OCI-LY7 (cell line): ENCODE measurements around the gene ZNF341. TPM values are rescaled to one million over a fixed set of nuclear protein-coding genes. Genes with fewer than 3 reads are reported as not detected.
A peak's percentile ranks its signal among the peaks of the same experiment; 100 is the strongest.

ENCODE experiments used
- BruUV-seq: library from RNA; stranded (reverse); fragments of 400-500 nt; replicated peaks from 2 replicates; lab custom pipeline; 2021; lab: Mats Ljungman, UMichigan
- CTCF ChIA-PET: fragments of 300-600 bp; sonication (Branson Sonifier 250); formaldehyde crosslinking; loops from one replicate; lab custom pipeline; 2022; ENCODE audit warnings: antibody characterized with exemption; ENCODE audit not compliant: unreplicated experiment; lab: Charles Lee
- POLR2A ChIA-PET: fragments of 300-600 bp; sonication (Branson Sonifier 250); formaldehyde crosslinking; loops from one replicate; lab custom pipeline; 2022; ENCODE audit warnings: antibody characterized with exemption; lab: Charles Lee
- DNase-seq: peaks from one replicate; pipeline ENCODE4 v3.0.0-alpha.2; 2015; ENCODE audit warnings: low spot score
- H2AFZ ChIP-seq: fragments of 200-600 bp; sonication (generic), shearing (Covaris generic); 2 replicates; pipeline ENCODE4 v1.6.1; 2014; ENCODE audit warnings: mild to moderate bottlenecking, antibody characterized with exemption, low read length, moderate library complexity
- H3K27ac ChIP-seq: fragments of 200-600 bp; sonication (generic); 2 replicates; pipeline ENCODE4 v1.5.1; 2014; ENCODE audit warnings: mixed run types, low read depth, mild to moderate bottlenecking, moderate library complexity, low read length, inconsistent platforms; ENCODE audit not compliant: poor library complexity, severe bottlenecking
- H3K36me3 ChIP-seq: fragments of 200-600 bp; sonication (generic); 2 replicates; pipeline ENCODE4 v1.6.1; 2014; ENCODE audit warnings: mild to moderate bottlenecking, antibody characterized with exemption, low read length, moderate library complexity, mixed read lengths; ENCODE audit not compliant: insufficient read depth
- H3K4me1 ChIP-seq: fragments of 200-600 bp; sonication (generic); 2 replicates; pipeline ENCODE4 v1.5.1; 2014; ENCODE audit warnings: mild to moderate bottlenecking, low read length; ENCODE audit not compliant: insufficient read depth, poor library complexity, severe bottlenecking
- H3K4me2 ChIP-seq: fragments of 200-600 bp; sonication (generic); 2 replicates; pipeline ENCODE4 v1.6.1; 2014; ENCODE audit warnings: mild to moderate bottlenecking, low read length
- H3K4me3 ChIP-seq: fragments of 200-600 bp; sonication (generic); 2 replicates; pipeline ENCODE4 v1.5.1; 2014; ENCODE audit warnings: mild to moderate bottlenecking, low read depth, low read length; ENCODE audit not compliant: poor library complexity, severe bottlenecking
- H3K79me2 ChIP-seq: fragments of 200-600 bp; sonication (generic); 2 replicates; pipeline ENCODE4 v1.6.1; 2016; ENCODE audit warnings: low read depth, mild to moderate bottlenecking, low read length, moderate library complexity, mixed read lengths; ENCODE audit not compliant: insufficient read depth
- H3K9me2 ChIP-seq: fragments of 200-600 bp; sonication (generic); 2 replicates; pipeline ENCODE4 v1.6.1; 2016; ENCODE audit warnings: mild to moderate bottlenecking, low read length, mixed read lengths; ENCODE audit not compliant: insufficient read depth
- H3K9me3 ChIP-seq: fragments of 200-600 bp; sonication (generic); 2 replicates; pipeline ENCODE4 v1.6.1; 2014; ENCODE audit warnings: mild to moderate bottlenecking, mixed run types, low read length, mixed read lengths
- H4K20me1 ChIP-seq: fragments of 200-600 bp; sonication (generic); 2 replicates; pipeline ENCODE4 v1.6.1; 2014; ENCODE audit warnings: mild to moderate bottlenecking, antibody characterized with exemption, low read length, moderate library complexity, mixed read lengths; ENCODE audit not compliant: insufficient read depth
- CTCF ChIP-seq: fragments of 200-600 bp; sonication (generic); conservative IDR thresholded peaks from 2 replicates; pipeline ENCODE4 v1.5.1; 2014; ENCODE audit warnings: mild to moderate bottlenecking, antibody characterized with exemption, low read length, moderate library complexity, mixed read lengths
- EZH2phosphoT487 ChIP-seq: fragments of 200-600 bp; sonication (generic); IDR thresholded peaks from 2 replicates; pipeline ENCODE4 v1.6.1; 2018; ENCODE audit warnings: low read depth, borderline replicate concordance, mild to moderate bottlenecking, mixed run types, antibody characterized with exemption, low read length, moderate library complexity, mixed read lengths
- intact Hi-C: fragments of 100-400 bp; cut with micrococcal nuclease; formaldehyde crosslinking; loops from one replicate; pipeline ENCODE4 v1.10.0; 2022; ENCODE audit not compliant: unreplicated experiment
- total RNA-seq, 2 experiments: library from RNA; depleted of rRNA in 1 of 2; stranded (reverse); fragments of >200 nt in 1 of 2; shearing (Covaris generic) in 1 of 2; gene quantifications; 2 replicates each; pipeline ENCODE4 v1.2.3, GENCODE V29; 2014 to 2022

ZNF341 gene
- total RNA-seq, 2 experiments from 2014 or later, result 3.2 to 7.7 TPM

- H3K4me1 ChIP-seq, result peaks cover 46% of the 10 kb centered on the region
- CTCF ChIA-PET, result no interaction called here
- intact Hi-C loops, result loop anchor here (1.0 to 2.0 kb wide), 3 partner anchors 33 to 91 kb away; partner anchors contain the start of genes CHMP4B and E2F1
- DNase-seq, result peak; percentile 20
- peak overlapping the region; percentile 67; the same call in 1 of the 2 replicates for H2AFZ ChIP-seq
- TF ChIP-seq EZH2phosphoT487 (no peak), CTCF (no peak)
- H3K79me2 ChIP-seq, result no peaks in the 10 kb centered on the region
- no peaks in the 10 kb centered on the region for H3K9me3 ChIP-seq
- no TSS peak for BruUV-seq
- H4K20me1 ChIP-seq, result no peaks in the 10 kb centered on the region
- H3K4me3 ChIP-seq, result no peak overlapping the region
- peak overlapping the region; percentile 38; the same call in 1 of the 2 replicates for H3K4me2 ChIP-seq
- POLR2A ChIA-PET, result interaction anchor here (0.6 to 0.7 kb wide), 2 partner anchors 36 to 92 kb away, joined by 3 read pairs; no protein-coding TSS in a partner anchor
- peaks cover 4% of the 10 kb centered on the region; the same call in 1 of the 2 replicates for H3K36me3 ChIP-seq
- peak overlapping the region; percentile 96 for H3K27ac ChIP-seq
- H3K9me2 ChIP-seq, result no peaks in the 10 kb centered on the region
Observed at GRCh38 chr20:33777816-33778215, 46.0 kb downstream of the ZNF341 start.

DNA sequence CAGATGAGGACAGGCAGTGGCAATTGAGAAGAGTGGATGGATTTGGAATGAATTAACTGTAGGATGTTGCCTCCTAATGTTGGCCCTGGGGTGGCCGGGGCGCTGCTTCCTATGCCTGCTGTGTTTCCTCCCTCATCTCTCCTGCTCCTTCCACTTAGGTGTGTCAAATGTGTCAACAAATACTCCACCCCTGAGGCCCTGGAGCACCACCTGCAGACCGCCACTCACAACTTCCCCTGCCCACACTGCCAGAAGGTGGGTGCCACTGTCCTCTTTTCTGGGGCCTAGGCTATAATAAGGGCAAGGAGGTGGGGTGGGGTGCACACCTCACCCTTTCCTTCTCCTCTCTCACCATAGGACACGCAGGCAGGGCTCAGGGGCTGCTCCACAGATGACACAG is 49.3 kb downstream of the ZNF341 start:
- CTCF ChIA-PET, result no interaction called here
- no peaks in the 10 kb centered on the region for H3K9me3 ChIP-seq
- no peaks in the 10 kb centered on the region; the same call in 1 of the 2 replicates for H3K36me3 ChIP-seq
- H3K79me2 ChIP-seq, result no peaks in the 10 kb centered on the region
- intact Hi-C loops, result no loop called here
- H3K4me2 ChIP-seq, result no peak overlapping the region
- BruUV-seq, result no TSS peak
- peak; percentile 27 for DNase-seq
- POLR2A ChIA-PET, result interaction anchor here (0.7 kb wide), 2 partner anchors 49 to 103 kb away, joined by 3 to 6 read pairs; no protein-coding TSS in a partner anchor
- TF ChIP-seq EZH2phosphoT487 (no peak), CTCF (no peak)
- H2AFZ ChIP-seq, result no peak overlapping the region
- no peaks in the 10 kb centered on the region for H4K20me1 ChIP-seq
- H3K4me1 ChIP-seq, result peaks cover 51% of the 10 kb centered on the region
- H3K9me2 ChIP-seq, result no peaks in the 10 kb centered on the region
- no peak overlapping the region for H3K4me3 ChIP-seq
- no peak overlapping the region for H3K27ac ChIP-seq

- no peak for TF ChIP-seq EZH2phosphoT487
- no peak for TF ChIP-seq CTCF
- Histone ChIP-seq H3K9me2 (no peaks in the 10 kb centered on the region), H4K20me1 (no peaks in the 10 kb centered on the region), H3K9me3 (no peaks in the 10 kb centered on the region), H3K4me1 (peaks cover 53% of the 10 kb centered on the region), H3K4me3 (no peak overlapping the region), H3K79me2 (no peaks in the 10 kb centered on the region), H2AFZ (no peak overlapping the region), H3K27ac (no peak overlapping the region), H3K36me3 (no peaks in the 10 kb centered on the region; the same call in 1 of the 2 replicates), H3K4me2 (no peak overlapping the region)
- BruUV-seq, result no TSS peak
- POLR2A ChIA-PET, result interaction anchor here (0.6 kb wide), 1 partner anchor 31 kb away, joined by 4 read pairs; no protein-coding TSS in a partner anchor
- DNase-seq, result no peak
- intact Hi-C loops, result no loop called here
- CTCF ChIA-PET, result no interaction called here
Observed at GRCh38 chr20:33781945-33782344, 50.1 kb downstream of the ZNF341 start.
